Body of pancreas (tissue), 4 donors: ENCODE data around the gene PPHLN1.

ENCODE experiments used
- CTCF ChIP-seq, 7 experiments: fragments of 450-650 bp in 4 of 7; fragments of 200-600 bp in 3 of 7; sonication (generic) in 3 of 7; IDR thresholded peaks; one replicate each; pipeline ENCODE4 v1.5.1; 2016 to 2019; ENCODE audit warnings: antibody characterized with exemption in 7 of 7
- POLR2A ChIP-seq, 3 donors: fragments of 450-650 bp; IDR thresholded peaks; one replicate each; pipeline ENCODE4 v1.6.1; 2016; ENCODE audit warnings: antibody characterized with exemption in 3 of 3, mild to moderate bottlenecking in 2 of 3

DNA sequence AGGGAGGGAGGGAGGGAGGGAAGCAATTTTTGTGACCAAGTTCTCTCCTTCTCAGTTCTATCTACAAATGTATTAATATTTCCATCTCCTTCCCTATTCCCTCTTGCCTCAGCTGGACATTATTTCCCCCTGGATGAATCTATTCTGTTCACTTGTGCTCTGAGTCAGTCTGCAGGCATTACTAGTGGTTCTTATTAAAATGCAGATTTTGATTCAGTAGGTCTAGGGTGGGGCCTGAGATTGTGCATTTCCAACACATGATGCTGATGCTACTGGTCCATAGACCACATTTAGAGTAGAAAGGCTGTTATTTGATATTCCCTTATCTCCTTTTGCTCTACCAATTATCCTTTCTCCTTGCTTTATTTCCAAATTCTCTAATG lies 47.8 kb upstream of the PPHLN1 start:
- TF ChIP-seq CTCF (IDR thresholded peaks at IDR 0.05) = no peak
- no peak for TF ChIP-seq POLR2A (IDR thresholded peaks at IDR 0.05)
